GM12874 (cell line): Measurements from ENCODE around the gene FER1L5.

Experiments
- CTCF ChIP-seq: IDR thresholded peaks from 2 replicates; pipeline ENCODE4 v1.5.1; 2011; ENCODE audit warnings: low read depth, mild to moderate bottlenecking, control low read depth, low read length, moderate library complexity; ENCODE audit not compliant: insufficient read depth

FER1L5 gene

DNA sequence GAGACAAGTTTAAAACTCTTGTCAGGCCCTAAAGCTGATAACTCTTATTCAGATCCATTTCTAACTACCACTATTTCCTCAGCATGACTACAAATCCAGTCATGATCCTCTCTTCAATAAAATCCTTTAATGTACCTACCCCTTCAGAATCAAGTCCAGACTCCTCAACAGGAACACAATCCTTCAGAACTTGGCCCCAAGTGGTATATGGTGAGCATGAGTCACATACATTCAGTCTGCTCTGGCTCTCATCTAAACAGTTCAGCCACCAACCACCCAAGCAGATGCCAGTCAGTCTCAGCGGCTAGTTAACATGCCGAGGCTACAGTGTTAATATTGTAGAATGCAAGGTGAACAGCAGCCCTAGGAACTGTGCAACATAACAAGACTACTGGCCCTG lies 87.6 kb downstream of the FER1L5 start:
- no peak for TF ChIP-seq CTCF

DNA sequence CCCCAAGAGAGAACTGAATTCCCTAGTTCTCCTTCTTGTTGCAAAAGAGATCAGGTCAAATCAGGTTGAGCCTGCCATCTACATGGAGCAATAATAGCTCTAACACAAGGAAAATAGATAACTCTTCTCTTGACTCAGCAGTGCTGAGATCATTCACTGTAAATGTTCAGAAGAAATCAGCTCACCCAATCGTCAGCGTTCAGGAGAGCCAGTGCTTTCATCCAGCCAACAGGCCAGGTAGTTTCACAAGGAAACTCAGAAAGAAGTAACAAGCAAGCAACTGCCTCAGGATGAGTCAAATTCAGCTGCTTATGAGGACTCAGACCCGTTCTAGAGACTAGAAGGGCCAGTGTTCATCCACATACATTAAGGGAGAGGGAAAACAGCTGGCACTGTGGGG lies 91.4 kb downstream of the FER1L5 start:
- no peak for TF ChIP-seq CTCF

DNA sequence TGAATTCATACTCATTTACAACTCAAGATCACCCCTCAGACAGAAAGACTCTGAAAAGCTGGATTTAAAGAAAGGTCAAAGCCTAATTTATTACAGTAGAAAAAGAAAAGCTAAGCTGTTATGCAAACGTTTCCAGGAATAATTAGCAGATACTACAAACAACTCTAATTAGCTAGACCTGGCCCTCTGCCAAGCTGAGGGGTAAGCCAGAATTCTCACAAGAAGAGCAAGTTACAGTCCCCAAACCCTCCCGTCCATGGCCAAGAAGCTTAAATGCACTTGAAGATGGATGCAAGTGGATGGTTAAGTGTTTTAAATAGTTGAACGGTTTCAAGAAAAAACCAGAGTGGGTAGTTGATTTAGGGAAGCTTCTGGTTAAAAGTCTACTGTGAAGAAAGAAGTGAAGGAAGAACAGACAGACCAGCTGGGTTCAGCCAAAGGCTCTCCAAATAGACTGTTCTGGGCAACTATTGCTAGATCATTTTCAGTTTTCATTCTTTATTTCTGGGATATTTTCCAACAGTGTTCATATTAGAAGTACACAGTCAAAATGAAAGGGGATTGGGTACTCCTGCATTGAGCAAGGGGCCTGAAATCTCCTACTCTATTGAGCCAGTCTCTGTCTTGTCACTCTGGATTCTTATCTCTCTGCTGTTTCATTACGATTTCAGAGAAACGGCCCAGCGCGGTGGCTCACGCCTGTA lies 92.5 kb downstream of the FER1L5 start:
- no peak for TF ChIP-seq CTCF

- TF ChIP-seq CTCF = no peak
Measured at GRCh38 chr2:96737251-96737650, 94.7 kb downstream of the FER1L5 start.

DNA sequence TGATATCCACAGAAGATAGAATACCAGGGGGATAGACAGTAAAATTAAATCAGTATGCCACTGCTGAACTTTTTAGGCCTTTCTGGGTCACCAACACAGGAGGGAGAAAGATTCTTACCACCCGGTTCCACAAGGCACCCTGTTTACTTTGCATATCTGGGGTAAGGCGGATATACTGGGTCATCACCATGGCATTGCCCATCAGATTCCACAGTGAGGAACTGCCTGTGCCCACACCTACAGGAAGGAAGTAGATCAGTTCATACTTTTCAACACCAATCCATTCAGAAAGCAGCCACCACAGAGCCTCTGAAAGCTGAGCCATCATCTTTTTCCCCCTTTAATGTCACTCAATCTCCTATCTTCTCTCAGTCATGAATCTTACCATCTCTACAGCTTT lies 95.3 kb downstream of the FER1L5 start:
- no peak for TF ChIP-seq CTCF

- TF ChIP-seq CTCF = no peak
Measured at GRCh38 chr2:96739076-96739632, 96.6 kb downstream of the FER1L5 start.

DNA sequence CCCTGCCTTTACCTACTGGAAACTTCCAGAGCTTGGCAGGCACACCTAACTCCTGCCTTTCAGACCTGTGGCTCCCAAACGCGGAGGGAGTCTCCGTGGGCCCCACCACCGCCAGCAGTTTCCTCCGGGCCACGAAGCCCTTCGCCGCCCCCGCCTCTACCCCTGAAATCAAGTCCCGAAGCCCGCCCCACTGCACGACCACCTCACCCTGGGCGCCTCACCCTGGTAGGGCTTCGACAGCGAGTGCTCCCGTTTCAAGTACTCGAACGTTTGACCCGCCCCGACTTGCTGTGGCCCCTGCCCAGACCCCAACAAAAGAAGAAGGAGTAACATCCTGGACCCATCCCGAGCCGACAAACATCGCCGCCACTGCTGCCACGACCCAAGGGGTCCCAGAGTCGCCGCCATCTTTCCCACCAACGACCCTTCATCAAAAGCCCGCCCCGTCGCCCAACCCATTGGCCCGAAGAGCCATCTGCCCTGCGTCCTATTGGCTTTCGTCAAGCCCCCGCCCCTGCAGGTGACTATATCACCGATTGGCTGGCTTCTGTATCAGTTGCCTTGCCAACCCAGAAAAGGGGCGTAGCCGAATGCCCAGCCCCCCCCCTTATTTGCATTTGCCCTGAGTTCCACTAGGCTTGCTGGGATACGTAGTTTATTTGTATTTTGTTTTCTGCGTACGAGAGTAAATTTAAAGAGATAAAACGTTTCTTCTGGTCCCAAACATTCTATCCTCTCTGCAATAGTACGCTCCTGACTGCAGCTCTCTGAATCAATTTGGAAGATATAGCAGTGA lies 97.3 kb downstream of the FER1L5 start, which contains the start of gene LMAN2L:
Gene LMAN2L, minus strand, starts transcription at position 432 of the 796 bp plus-strand sequence. Its CDS starts 24 bp downstream, at position 408.
- TF ChIP-seq CTCF = no peak
